Activated gamma-delta T cell treated with Interleukin-2 at 50 U/mL for 16 hours (primary cell): ENCODE measurements around the gene INSM1.

Experiments used
- DNase-seq: peaks from one replicate; pipeline ENCODE4 v3.0.0-alpha.2; 2020

The INSM1 gene

DNA sequence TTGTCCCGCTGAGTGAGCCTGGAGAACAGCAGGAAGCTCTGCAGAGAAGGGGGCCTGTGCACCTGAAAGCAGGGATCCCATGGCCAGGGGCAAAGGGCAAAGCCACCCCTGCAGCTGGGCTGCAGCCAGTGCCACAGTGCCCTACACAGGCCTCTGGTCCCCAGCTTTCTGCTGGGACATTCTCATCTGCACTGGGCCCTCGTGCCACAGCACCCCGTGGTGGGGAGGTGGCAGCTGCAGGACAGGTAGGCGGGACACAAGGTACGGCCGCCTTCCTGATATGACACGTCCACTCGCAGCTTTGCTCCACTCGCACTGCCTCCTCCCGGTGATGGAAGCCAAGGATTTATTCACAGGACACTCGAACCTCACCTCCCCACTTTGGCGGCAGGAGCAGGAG, 27.2 kb downstream of the INSM1 start:
- DNase-seq: no peak

DNA sequence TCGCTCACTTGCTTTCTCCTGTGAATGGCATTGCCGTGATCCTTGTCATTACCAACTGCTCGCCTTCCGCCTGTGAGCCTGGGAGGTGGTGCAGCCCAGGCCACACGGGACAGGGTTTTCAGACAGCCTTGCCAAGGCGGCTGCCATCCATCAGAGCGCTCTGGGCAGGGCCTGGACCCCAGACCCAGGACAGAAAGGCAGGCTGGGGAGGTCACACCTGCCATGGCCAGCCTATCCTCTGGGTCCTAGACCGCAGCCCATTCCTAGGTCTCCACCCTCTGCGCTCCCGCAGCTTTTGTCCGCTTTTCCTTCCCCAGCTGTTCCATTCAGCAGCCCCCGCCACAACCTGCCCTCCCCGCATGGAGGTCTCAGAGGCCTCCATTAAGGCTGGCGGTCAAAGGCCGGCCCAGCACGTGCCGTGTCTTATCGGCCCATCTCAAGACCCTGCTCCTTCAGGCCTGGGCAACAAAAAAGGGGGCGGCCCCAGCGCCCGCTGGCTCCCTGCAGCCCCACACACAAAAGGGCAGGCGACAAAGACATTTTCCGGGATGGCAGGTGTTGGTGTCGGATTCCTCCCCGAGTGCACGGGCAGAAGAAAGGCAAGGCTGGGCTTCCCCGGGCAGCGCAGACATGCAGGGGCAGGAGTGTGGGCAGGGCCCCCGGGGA, 28.1 kb downstream of the INSM1 start:
- no peak for DNase-seq

DNA sequence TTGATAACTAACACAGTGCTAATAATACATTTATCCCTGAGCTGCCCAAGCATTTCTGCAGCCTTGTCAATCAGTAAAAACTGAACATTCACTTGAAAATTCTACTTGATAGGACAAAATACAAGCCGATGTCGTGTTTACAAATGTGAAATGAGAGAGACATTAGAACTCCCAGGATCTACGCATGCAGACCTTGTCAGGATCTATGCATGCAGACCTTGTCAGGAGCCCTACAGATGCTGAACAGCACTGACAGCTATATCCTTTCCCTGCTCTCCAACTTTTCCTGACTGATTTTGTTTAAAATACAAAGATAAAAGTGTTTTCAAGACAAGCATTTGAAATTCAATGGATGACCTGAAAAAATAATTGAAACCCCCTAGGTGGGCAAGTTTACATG, 28.9 kb downstream of the INSM1 start:
- DNase-seq: no peak

GRCh38 chr20:20398123-20398522, 30.2 kb downstream of the INSM1 start:
- DNase-seq: no peak

DNA sequence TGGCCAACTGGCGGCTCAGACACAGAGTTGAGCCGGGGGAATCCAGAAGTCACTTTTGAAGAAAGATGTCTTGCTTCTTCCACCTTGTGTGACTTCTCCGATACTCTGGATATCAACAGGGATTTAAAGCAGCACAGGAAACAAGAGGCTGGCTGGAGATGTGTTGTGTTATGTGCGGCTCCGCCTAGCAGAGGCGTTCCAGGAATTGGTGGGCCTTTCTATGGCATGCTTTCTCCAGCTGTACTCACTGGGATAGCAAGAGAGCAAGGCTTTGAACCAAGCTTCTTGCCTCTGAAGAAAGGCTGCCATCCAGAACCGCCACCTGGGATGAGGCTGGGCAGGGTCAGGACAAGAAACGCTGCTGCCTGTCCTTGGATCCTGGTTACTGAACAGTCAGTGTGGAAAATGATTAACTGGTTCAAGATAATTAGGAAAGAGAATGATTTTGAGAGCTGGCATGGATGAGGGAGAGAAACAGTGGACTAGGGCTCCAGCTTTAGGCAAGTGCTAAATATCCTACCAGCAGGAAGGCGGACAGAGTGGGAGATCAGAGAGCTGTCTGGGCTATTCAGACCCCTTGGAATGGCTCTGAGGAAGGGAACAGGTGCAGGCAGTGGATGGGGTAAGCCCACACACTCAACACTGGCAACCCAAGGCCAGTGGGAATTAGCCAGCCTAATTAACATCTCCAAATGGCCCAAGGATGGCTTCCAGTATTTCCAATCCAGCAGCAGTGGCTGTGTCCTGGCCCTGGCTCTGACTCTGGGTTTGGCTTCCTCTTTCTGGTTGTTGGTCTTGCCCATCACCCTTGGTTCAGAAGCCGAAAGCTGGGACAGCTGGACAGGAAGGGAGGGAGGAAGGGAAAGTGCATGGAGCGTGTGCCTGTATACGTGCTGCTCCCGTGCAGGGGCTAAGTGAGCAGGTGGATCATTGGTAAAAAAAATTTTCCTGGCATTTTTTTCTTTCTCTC, 31.9 kb downstream of the INSM1 start:
- no peak for DNase-seq

GRCh38 chr20:20401991-20402390, 34.1 kb downstream of the INSM1 start:
- DNase-seq: no peak

DNA sequence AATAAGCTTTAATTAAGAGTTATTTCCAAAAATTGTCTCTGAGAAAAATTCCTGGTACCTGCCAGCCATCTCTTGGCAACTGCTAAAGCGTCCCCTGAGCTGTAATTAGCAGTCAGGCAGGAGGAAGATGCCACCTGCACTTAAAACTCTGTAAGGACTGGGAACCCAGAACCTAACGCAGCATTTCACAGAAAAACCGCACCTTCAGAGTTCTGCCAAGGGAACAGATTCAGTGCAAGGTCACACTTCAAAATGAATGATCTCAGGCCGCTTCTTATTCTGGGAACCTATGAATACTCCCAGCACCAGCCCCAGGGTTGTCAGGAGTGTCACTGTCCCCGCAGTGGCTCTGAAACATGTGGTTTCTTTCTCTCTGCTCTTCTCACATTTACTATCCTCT, 36.7 kb downstream of the INSM1 start:
- no peak for DNase-seq

DNA sequence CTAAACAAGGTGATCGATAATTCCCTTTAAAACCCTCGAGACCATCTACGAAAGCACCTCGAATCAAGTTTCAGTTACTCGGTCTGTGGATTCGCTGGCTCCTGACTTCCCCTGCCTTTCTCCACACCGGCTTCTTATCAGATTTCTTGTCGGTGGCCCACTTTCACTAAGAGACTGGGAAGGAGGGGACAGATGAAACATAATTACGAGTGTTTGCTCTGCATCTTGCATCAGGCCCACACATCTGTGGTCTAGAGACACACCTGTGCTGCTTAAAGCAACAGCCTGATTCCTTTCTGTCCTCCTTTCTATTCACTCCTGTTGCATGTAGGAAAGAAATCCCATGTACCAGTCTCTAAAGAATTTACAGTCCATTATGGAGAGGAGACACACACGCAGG, 37.7 kb downstream of the INSM1 start:
- no peak for DNase-seq

DNA sequence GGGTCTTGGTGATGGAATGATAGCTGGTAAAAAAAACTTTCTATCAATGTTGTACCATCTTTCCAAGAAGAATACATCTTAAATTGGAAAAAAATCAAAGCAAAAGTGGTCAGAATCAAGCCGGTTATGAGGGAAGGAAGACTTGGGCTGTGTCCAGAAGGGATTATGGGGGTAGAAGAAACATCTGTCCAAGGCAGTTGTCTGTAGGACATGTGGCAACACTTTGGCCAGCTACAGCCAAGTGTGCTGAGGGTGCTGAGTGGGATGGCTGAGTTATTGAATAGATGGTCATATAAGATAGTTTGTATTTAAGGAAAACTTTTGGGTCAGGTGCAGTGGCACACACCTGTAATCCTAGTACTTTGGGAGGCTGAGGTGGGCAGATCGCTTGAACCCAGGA, 38.4 kb downstream of the INSM1 start:
- DNase-seq: no peak

GRCh38 chr20:20407891-20408805, 40.2 kb downstream of the INSM1 start:
- no peak for DNase-seq

- DNase-seq: no peak
Measured at GRCh38 chr20:20409331-20409730, 41.4 kb downstream of the INSM1 start.

- no peak for DNase-seq
Measured at GRCh38 chr20:20410678-20411077, 42.8 kb downstream of the INSM1 start.

DNA sequence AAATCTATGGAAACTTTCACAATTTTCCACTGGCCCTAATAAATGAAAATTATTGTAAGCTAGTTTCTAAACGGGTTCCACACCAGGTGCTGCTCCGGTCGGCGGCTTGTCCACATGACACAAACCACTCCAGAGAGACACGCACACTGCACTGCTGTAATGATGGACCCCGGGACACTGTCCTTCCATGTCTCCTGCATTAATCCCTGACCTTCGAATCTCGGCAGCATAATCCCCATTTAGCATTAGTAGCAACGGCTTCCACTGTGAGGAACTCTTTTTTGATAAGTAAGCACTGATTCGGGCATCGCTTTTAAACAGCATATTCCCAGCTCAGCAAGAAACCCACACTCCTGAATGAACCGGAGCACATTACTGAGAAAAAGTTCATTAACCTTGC, 43.5 kb downstream of the INSM1 start:
- DNase-seq: no peak

DNA sequence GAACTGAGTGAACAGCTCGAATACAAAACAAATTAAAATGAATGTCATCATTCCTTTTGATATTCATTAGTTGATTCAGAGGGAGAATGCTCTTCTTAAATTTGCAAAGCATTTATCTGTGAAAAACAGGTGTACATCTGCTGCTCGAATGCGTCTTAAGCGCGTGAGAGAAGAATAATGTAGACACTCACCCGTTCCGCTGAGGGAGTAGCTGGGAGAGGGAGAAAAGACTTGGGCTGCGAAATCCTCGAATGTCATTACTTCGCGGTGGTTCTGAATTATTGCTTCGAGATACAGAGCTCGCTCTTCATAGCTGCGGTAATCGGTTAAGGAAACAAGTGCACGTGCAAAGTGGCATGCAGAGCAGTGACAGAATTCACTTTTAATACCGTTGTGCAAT, 43.9 kb downstream of the INSM1 start:
- DNase-seq: no peak

DNA sequence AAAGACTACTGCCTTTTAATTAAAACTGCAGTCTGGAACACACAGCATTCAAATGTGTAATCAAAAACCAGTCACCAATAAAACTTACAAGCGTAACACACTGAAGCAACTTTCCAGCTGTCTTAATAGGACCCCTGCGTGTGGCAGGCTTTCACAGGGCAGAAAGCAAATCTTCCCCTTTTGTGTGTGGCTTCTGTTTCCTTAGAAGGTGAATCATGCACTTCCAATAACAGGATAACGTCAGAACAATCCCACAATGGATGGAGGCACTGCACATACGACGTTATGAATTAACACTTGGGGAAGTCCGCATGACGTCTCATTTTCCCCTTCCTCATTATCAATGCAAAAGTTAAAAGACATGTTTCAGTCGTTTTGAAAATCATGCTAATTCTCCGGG, 44.8 kb downstream of the INSM1 start:
- DNase-seq: no peak

GRCh38 chr20:20413810-20414281, 45.9 kb downstream of the INSM1 start:
- no peak for DNase-seq

DNA sequence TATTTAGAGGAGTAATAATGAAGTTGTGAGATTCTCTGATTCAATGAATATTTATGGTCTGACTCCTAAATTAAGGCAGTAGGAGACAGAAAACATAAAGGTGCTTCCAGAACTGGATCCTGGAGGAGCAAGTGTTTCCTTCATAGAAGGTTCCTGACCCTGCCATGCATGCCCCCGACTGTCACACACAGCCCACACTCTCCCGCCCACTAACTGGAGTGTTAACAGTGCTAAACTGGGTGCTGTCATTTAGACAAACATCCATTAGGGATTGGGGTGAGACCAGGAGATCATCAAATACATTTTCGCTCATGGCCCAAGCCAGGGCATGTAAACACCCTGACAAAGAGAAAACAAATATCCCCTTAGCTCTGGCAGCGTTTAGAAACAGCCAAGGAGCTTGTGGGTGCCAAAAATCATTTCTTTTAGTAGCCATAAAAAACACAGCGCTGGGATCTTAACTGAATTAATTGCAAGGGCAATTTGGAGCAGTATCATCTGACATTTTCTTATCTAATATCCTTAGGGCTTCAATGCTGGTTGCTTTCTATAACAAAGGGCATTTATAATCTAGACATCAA, 46.8 kb downstream of the INSM1 start:
- no peak for DNase-seq

DNA sequence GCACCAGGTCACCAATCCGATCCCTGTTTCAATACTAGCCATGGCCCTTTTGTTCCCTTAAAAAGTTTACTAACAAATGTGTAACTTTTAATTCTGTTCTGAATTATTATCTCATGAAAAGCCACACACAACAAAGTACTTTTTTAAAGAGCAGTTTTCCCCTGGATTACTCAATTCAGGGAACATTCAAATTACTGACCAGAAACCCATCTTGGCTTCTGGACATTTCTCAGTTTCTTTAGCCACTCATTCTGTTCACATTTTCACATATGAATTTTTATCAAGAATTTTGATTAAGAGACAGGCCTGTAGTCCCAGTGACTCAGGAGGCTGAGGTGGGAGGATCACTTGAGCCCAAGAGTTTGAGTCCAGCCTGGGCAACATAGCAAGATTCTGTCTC, 47.4 kb downstream of the INSM1 start:
- DNase-seq: no peak

- DNase-seq: no peak
Measured at GRCh38 chr20:20417876-20418676, 50.2 kb downstream of the INSM1 start.
